K562 (cell line): ENCODE results near the gene SLC34A1. TPM values are rescaled to one million over a fixed set of nuclear protein-coding genes. Genes with fewer than 3 reads are reported as not detected.

Experiments
- HMBOX1 ChIP-seq: sonication (generic); IDR thresholded peaks from 2 replicates; pipeline ENCODE4 v1.6.1; 2016
- MYBL2 ChIP-seq, 2 experiments: fragments of 450-650 bp in 1 of 2; sonication (generic) in 1 of 2; formaldehyde crosslinking in 1 of 2; IDR thresholded peaks; 2 replicates each; pipeline versions ENCODE4 v1.6.1 to v1.8.1; 2017 to 2022; ENCODE audit warnings: borderline replicate concordance in 1 of 2, inconsistent platforms in 1 of 2, low read depth in 1 of 2, mild to moderate bottlenecking in 1 of 2, missing genetic modification reagents in 1 of 2, moderate library complexity in 1 of 2
- POLR2AphosphoS2 ChIP-seq: IDR thresholded peaks from 2 replicates; pipeline ENCODE4 v1.6.1; 2012; ENCODE audit warnings: low read length, improper control_type of control experiment
- REST ChIP-seq, 2 experiments: fragments of 450-650 bp; formaldehyde crosslinking in 1 of 2; IDR thresholded peaks; 2 replicates each; pipeline versions ENCODE4 v1.4.0 to v1.6.1; 2014 to 2020; ENCODE audit warnings: mild to moderate bottlenecking in 2 of 2, borderline replicate concordance in 1 of 2, low read depth in 1 of 2
- ZNF318 ChIP-seq, 2 experiments: fragments of 450-650 bp; IDR thresholded peaks; 2 replicates each; pipeline ENCODE4 v1.6.1; 2016; ENCODE audit warnings: mild to moderate bottlenecking in 2 of 2, borderline replicate concordance in 1 of 2, low read depth in 1 of 2, moderate library complexity in 1 of 2
- ZNF584 ChIP-seq: fragments of 200-800 bp; sonication (Bioruptor generic); IDR thresholded peaks from 2 replicates; pipeline ENCODE4 v1.6.1; 2016; ENCODE audit warnings: low read depth, mild to moderate bottlenecking, missing genetic modification characterization, missing compliant biosample characterization
- polyA plus RNA-seq, 8 experiments: library from polyadenylated mRNA; depleted of rRNA in 4 of 8; stranded (reverse) in 5 of 8; unstranded in 3 of 8; fragments of >200 nt; fragmentation: Nextera tagmentation in 2 of 8; fragmentation: Illumina TruSeq in 1 of 8; extraction: Ambion mirVana in 2 of 8; extraction: Trizol in 1 of 8; gene quantifications; 2 replicates each; pipeline versions ENCODE4 v1.2.1 to v1.2.3, GENCODE V29; 2011 to 2014; ENCODE audit warnings: inconsistent platforms in 1 of 8, missing spikeins in 1 of 8
- total RNA-seq, 7 experiments: library from RNA; depleted of rRNA in 6 of 7; stranded (reverse); fragments of >200 nt in 6 of 7; fragmentation: Illumina TruSeq in 2 of 7; extraction: Trizol in 2 of 7; gene quantifications; 2 replicates each; pipeline versions ENCODE4 v1.2.1 to v1.2.3, GENCODE V29; 2011 to 2021; ENCODE audit warnings: low replicate concordance in 1 of 7

The SLC34A1 gene
- total and polyA plus RNA-seq, 9 of the 15 experiments (the other 6 are each of a cell fraction or from before 2014, with no cell fraction given) = not detected

GRCh38 chr5:177366528-177367322, 17.5 kb upstream of the SLC34A1 start (continued):
- peak in 1 of 2 experiments; percentile 27; a peak in 1 of 4 replicates for TF ChIP-seq ZNF318 (IDR thresholded peaks at IDR 0.05; ENCODE audit: borderline replicate concordance in 1 of 2, low read depth in 1 of 2)
- 0 out of 2 replicates have a peak, but pooled peaks have one; percentile 42 for TF ChIP-seq POLR2AphosphoS2
- no peak for TF ChIP-seq MYBL2 (IDR thresholded peaks at IDR 0.05; ENCODE audit: low read depth)
- no peak for TF ChIP-seq MYBL2 (CRISPR knock-in tag; IDR thresholded peaks at IDR 0.05; ENCODE audit: borderline replicate concordance)
- TF ChIP-seq HMBOX1 = no peak
- TF ChIP-seq REST (IDR thresholded peaks at IDR 0.05; ENCODE audit: borderline replicate concordance) = peak; percentile 48; the same call in 1 of the 2 replicates
- no peak for TF ChIP-seq REST (CRISPR knock-in tag; IDR thresholded peaks at IDR 0.05; ENCODE audit: low read depth)
- TF ChIP-seq ZNF584 (CRISPR knock-in tag) = no peak
